Hepatocyte (in vitro differentiated cells): Measurements from ENCODE around the gene SERPINA4. TPM values are rescaled to one million over a fixed set of nuclear protein-coding genes. Genes with fewer than 3 reads are reported as not detected.

Experiments
- DNase-seq: peaks from one replicate; pipeline ENCODE4 v3.0.0-alpha.2; 2016; ENCODE audit warnings: low spot score
- H2AFZ ChIP-seq: fragments of 200-600 bp; sonication (generic); 2 replicates; pipeline ENCODE4 v1.6.0; 2016; ENCODE audit warnings: antibody characterized with exemption, mild to moderate bottlenecking
- H3K27ac ChIP-seq: fragments of 200-600 bp; sonication (generic); 2 replicates; pipeline ENCODE4 v1.5.1; 2016; ENCODE audit warnings: mild to moderate bottlenecking
- H3K27me3 ChIP-seq: fragments of 200-600 bp; sonication (generic); 2 replicates; pipeline ENCODE4 v1.6.1; 2016
- H3K36me3 ChIP-seq: fragments of 200-600 bp; sonication (generic); replicated peaks from 2 replicates; pipeline ENCODE4 v1.5.1; 2016; ENCODE audit warnings: low read depth; ENCODE audit not compliant: insufficient read depth
- H3K4me1 ChIP-seq: fragments of 200-600 bp; sonication (generic); 2 replicates; pipeline ENCODE4 v1.5.1; 2016; ENCODE audit warnings: mild to moderate bottlenecking, moderate library complexity; ENCODE audit not compliant: insufficient read depth
- H3K4me2 ChIP-seq: fragments of 200-600 bp; sonication (generic); 2 replicates; pipeline ENCODE4 v1.6.0; 2016
- H3K4me3 ChIP-seq: fragments of 200-600 bp; sonication (generic); 2 replicates; pipeline ENCODE4 v1.5.1; 2016; ENCODE audit warnings: mild to moderate bottlenecking
- H3K79me2 ChIP-seq: fragments of 200-600 bp; sonication (generic); 2 replicates; pipeline ENCODE4 v1.6.0; 2017; ENCODE audit warnings: mild to moderate bottlenecking
- H3K9me2 ChIP-seq: fragments of 200-600 bp; sonication (generic); replicated peaks from 2 replicates; pipeline ENCODE4 v1.6.0; 2017; ENCODE audit warnings: mild to moderate bottlenecking; ENCODE audit not compliant: insufficient read depth
- H3K9me3 ChIP-seq: fragments of 200-600 bp; sonication (generic); 2 replicates; pipeline ENCODE4 v1.5.1; 2016; ENCODE audit warnings: low read depth, mild to moderate bottlenecking
- H4K20me1 ChIP-seq: fragments of 200-600 bp; sonication (generic); 2 replicates; pipeline ENCODE4 v1.6.0; 2016; ENCODE audit warnings: mild to moderate bottlenecking; ENCODE audit not compliant: insufficient read depth, poor library complexity, severe bottlenecking
- EZH2 ChIP-seq: fragments of 200-600 bp; sonication (generic); IDR thresholded peaks from 2 replicates; pipeline ENCODE4 v1.6.1; 2016; ENCODE audit warnings: antibody characterized with exemption, mild to moderate bottlenecking, borderline replicate concordance
- EZH2phosphoT487 ChIP-seq: fragments of 200-600 bp; sonication (generic); IDR thresholded peaks from one replicate; pipeline ENCODE4 v1.6.1; 2018; ENCODE audit warnings: antibody characterized with exemption, mild to moderate bottlenecking, low read depth, moderate library complexity; ENCODE audit not compliant: unreplicated experiment, severe bottlenecking
- WGBS: methylation state at CpG from one replicate; pipeline ENCODE4 v1.1.6; 2016; ENCODE audit warnings: low lambda C conversion rate; ENCODE audit errors: missing lambda C conversion rate; 5-methylcytosine and 5-hydroxymethylcytosine counted together
- polyA plus RNA-seq: library from polyadenylated mRNA; unstranded; fragments of >200 nt; fragmentation: Nextera tagmentation; extraction: Ambion mirVana; gene quantifications from 2 replicates; pipeline ENCODE4 v1.2.1, GENCODE V29; 2016
- total RNA-seq: library from RNA; depleted of rRNA; stranded (reverse); fragments of >200 nt; gene quantifications from 2 replicates; pipeline ENCODE4 v1.2.3, GENCODE V29; 2014
- TF ChIP-seq, protein P1 (sequence below): fragments of 200-600 bp; sonication (generic); IDR thresholded peaks from 2 replicates; pipeline ENCODE4 v1.5.1; 2016; ENCODE audit warnings: antibody characterized with exemption, mild to moderate bottlenecking; ENCODE audit not compliant: poor library complexity

The SERPINA4 gene
- total and polyA plus RNA-seq, 2 experiments from 2014 or later, result 27.8 to 35.2 TPM

DNA sequence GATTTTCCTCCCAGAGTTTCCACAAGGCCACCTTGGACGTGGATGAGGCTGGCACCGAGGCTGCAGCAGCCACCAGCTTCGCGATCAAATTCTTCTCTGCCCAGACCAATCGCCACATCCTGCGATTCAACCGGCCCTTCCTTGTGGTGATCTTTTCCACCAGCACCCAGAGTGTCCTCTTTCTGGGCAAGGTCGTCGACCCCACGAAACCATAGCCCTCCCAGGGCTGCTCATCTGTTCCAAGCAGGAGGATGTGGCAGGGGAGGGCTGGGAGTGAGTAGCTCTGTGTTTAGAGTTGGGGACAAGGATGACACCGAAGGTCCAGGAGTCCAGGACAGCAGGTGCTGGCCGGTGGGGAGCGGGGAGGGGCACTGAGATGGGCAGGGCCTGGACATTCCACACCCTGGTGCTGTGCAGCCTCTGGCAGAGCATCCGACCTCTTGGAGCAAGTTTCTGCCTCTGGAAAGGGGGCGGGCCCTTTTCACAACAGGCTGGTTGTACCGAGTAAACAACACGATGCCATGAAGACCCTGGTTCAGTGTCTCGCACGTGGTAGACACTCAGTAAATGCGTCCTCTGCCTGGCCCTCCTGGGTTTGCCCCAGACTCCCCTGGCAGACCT is 8.2 kb downstream of the SERPINA4 start:
- Histone ChIP-seq H4K20me1 (no peaks in the 10 kb centered on the region), H3K4me1 (no peaks in the 10 kb centered on the region), H3K27me3 (no peaks in the 10 kb centered on the region), H3K9me3 (no peaks in the 10 kb centered on the region), H3K4me2 (no peak overlapping the region), H3K9me2 (no peaks in the 10 kb centered on the region), H3K79me2 (no peaks in the 10 kb centered on the region), H2AFZ (no peak overlapping the region), H3K27ac (no peak overlapping the region), H3K4me3 (no peak overlapping the region), H3K36me3 (no peaks in the 10 kb centered on the region)
- DNase-seq, result no peak
- 90% methylated on average over 20 of the region's 20 CpGs for WGBS
- TF ChIP-seq, protein P1, sequence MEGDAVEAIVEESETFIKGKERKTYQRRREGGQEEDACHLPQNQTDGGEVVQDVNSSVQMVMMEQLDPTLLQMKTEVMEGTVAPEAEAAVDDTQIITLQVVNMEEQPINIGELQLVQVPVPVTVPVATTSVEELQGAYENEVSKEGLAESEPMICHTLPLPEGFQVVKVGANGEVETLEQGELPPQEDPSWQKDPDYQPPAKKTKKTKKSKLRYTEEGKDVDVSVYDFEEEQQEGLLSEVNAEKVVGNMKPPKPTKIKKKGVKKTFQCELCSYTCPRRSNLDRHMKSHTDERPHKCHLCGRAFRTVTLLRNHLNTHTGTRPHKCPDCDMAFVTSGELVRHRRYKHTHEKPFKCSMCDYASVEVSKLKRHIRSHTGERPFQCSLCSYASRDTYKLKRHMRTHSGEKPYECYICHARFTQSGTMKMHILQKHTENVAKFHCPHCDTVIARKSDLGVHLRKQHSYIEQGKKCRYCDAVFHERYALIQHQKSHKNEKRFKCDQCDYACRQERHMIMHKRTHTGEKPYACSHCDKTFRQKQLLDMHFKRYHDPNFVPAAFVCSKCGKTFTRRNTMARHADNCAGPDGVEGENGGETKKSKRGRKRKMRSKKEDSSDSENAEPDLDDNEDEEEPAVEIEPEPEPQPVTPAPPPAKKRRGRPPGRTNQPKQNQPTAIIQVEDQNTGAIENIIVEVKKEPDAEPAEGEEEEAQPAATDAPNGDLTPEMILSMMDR, result no peak
- no peak for TF ChIP-seq EZH2phosphoT487
- TF ChIP-seq EZH2, result no peak

DNA sequence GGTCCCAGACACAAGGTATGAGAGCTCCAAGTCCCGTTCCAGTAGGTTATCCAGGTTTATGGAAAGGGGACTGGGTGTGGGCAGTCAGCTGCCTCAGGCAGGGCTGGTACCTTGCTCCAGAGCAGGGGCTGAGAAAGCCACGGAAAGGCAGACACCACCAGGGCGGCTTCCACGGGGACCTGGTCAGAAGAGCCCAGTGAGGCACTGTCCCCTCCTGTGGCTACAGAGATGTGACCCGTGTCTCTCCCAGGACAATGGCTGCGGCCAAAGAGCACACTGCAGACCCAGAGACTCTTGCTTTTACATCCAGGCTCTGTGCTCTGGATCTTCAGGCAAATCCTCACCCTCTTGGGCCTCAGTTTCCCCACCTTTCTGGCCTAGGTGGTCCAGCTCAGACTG is 8.8 kb downstream of the SERPINA4 start:
- no peaks in the 10 kb centered on the region for H3K79me2 ChIP-seq
- TF ChIP-seq, protein P1, result no peak
- no peak for TF ChIP-seq EZH2
- no peak for TF ChIP-seq EZH2phosphoT487
- H4K20me1 ChIP-seq, result no peaks in the 10 kb centered on the region
- H2AFZ ChIP-seq, result no peak overlapping the region
- no peaks in the 10 kb centered on the region for H3K9me2 ChIP-seq
- no peaks in the 10 kb centered on the region for H3K4me1 ChIP-seq
- no peak overlapping the region for H3K4me3 ChIP-seq
- H3K9me3 ChIP-seq, result no peaks in the 10 kb centered on the region
- WGBS, result 90% methylated on average over 6 of the region's 6 CpGs
- no peak overlapping the region for H3K4me2 ChIP-seq
- no peaks in the 10 kb centered on the region for H3K36me3 ChIP-seq
- no peak overlapping the region for H3K27ac ChIP-seq
- H3K27me3 ChIP-seq, result no peaks in the 10 kb centered on the region
- DNase-seq, result no peak

DNA sequence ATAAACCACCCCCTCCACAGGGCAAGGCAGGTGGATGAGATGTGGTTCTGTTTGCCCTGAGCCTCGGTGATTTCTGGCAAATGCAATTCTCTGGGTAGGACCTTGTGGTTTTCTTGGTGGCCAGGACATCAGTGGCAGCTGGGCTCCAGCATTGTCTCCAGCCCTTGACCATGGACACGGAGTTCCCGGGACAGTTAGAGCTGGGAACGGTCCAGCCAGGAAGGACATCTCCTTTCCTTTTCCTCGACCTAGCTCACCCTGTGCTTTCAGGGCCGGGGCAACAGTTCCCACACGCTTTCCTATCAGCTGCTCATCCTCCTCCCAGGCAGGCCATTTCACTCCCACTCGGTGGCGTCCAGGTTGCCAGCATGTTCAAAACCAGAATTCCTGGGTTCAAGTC is 9.2 kb downstream of the SERPINA4 start:
- Histone ChIP-seq H3K36me3 (no peaks in the 10 kb centered on the region), H3K27ac (no peak overlapping the region), H2AFZ (no peak overlapping the region), H3K4me2 (no peak overlapping the region), H3K27me3 (no peaks in the 10 kb centered on the region), H3K9me2 (no peaks in the 10 kb centered on the region), H4K20me1 (no peaks in the 10 kb centered on the region), H3K4me3 (no peak overlapping the region), H3K9me3 (no peaks in the 10 kb centered on the region), H3K79me2 (no peaks in the 10 kb centered on the region), H3K4me1 (no peaks in the 10 kb centered on the region)
- DNase-seq, result no peak
- TF ChIP-seq EZH2phosphoT487 (no peak), EZH2 (no peak)
- TF ChIP-seq, protein P1, result no peak
- 84% methylated on average over 9 of the region's 9 CpGs for WGBS

DNA sequence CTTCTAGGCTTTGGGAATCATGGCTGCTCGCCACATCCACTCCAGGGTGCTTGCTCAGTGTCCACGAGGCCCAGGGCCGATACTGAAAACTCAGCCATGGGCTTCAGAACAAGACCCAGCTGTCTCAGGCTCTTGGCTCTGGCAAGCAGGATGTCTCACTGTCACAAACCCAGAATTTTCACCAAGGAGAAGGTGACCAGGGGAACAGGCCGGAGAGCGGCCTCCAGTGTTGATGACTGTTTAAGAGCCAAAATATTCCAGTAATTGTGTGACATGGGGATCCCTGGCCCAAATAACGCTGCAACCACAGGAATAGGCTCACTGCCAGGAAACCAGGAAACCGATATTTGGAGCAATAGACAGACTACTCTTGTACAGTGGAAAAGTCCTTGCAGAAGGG is 10.2 kb downstream of the SERPINA4 start:
- WGBS, result 77% methylated on average over 7 of the region's 7 CpGs
- H3K79me2 ChIP-seq, result no peaks in the 10 kb centered on the region
- H2AFZ ChIP-seq, result no peak overlapping the region
- no peak overlapping the region for H3K27ac ChIP-seq
- no peak overlapping the region for H3K4me3 ChIP-seq
- no peaks in the 10 kb centered on the region for H3K9me3 ChIP-seq
- H3K4me2 ChIP-seq, result no peak overlapping the region
- no peak for DNase-seq
- no peak for TF ChIP-seq EZH2
- TF ChIP-seq, protein P1, result no peak
- no peaks in the 10 kb centered on the region for H3K36me3 ChIP-seq
- no peaks in the 10 kb centered on the region for H3K27me3 ChIP-seq
- H3K4me1 ChIP-seq, result no peaks in the 10 kb centered on the region
- no peaks in the 10 kb centered on the region for H3K9me2 ChIP-seq
- H4K20me1 ChIP-seq, result no peaks in the 10 kb centered on the region
